ENCODE data around the gene DYNLL2. TPM values are rescaled to one million over a fixed set of nuclear protein-coding genes. Genes with fewer than 3 reads are reported as not detected.

The DYNLL2 gene
- total and polyA plus RNA-seq, 9 of the 15 experiments (the other 6 are each of a cell fraction or from before 2014, with no cell fraction given): 1.8 to 24.5 (median 13.0) TPM

GRCh38 chr17:58113947-58114346 is 30.7 kb downstream of the DYNLL2 start:
- H3K4me2 ChIP-seq (ENCODE audit: insufficient read depth, low read length): no peak overlapping the region
- H3K9ac ChIP-seq (ENCODE audit: insufficient read depth in 1 of 2, low read depth in 2 of 2, low read length in 2 of 2): no peak overlapping the region
- no TSS peak for BruUV-seq (replicated peaks)
- H3K27ac ChIP-seq (ENCODE audit: extremely low read depth, low read depth, low read length): no peak overlapping the region
- no peak for ATAC-seq
- no peaks in the 10 kb centered on the region for H3K36me3 ChIP-seq (ENCODE audit: control insufficient read depth, insufficient read depth, low read length)
- POLR2A ChIA-PET: interaction anchor here (0.6 to 0.7 kb wide), 2 partner anchors 9 to 249 kb away, joined by 3 read pairs; no protein-coding TSS in a partner anchor
- no peaks in the 10 kb centered on the region for H3K79me2 ChIP-seq (ENCODE audit: control insufficient read depth, insufficient read depth, low read length)
- 0% methylated on average over 4 of the region's 4 CpGs for WGBS (ENCODE audit: insufficient coverage, low coverage, missing lambda C conversion rate)
- H2AFZ ChIP-seq (ENCODE audit: low read depth, low read length): no peak overlapping the region
- H3K27me3 ChIP-seq (ENCODE audit: control insufficient read depth in 2 of 2, insufficient read depth in 2 of 2, low read length in 2 of 2): peaks cover 12 to 25% of the 10 kb centered on the region in 2 experiments; a peak in 4 of 5 replicates
- peaks cover 11% of the 10 kb centered on the region; the same call in 1 of the 2 replicates for H4K20me1 ChIP-seq (replicated peaks; ENCODE audit: control insufficient read depth, insufficient read depth, low read length)
- DNase-seq (ENCODE audit: extremely low read depth in 1 of 4, low spot score in 3 of 4): no peak
- TF ChIP-seq ZNF830 (CRISPR knock-in tag; IDR thresholded peaks at IDR 0.05) (no peak), POLR2H (tag; IDR thresholded peaks at IDR 0.05; ENCODE audit: low read depth) (no peak), EP300 (IDR thresholded peaks at IDR 0.05; ENCODE audit: low read length) (no peak), KDM5B (IDR thresholded peaks at IDR 0.05; ENCODE audit: insufficient replicate concordance, low read depth, low read length) (no peak), ZNF778 (CRISPR knock-in tag; IDR thresholded peaks at IDR 0.05) (no peak), NR1H2 (CRISPR knock-in tag; IDR thresholded peaks at IDR 0.05) (no peak), ID3 (CRISPR knock-in tag; IDR thresholded peaks at IDR 0.05) (no peak), ID3 (tag; IDR thresholded peaks at IDR 0.05) (no peak), ERF (CRISPR knock-in tag; IDR thresholded peaks at IDR 0.05) (no peak), RBM25 (IDR thresholded peaks at IDR 0.05; ENCODE audit: low read depth, low read length, severe bottlenecking) (no peak), ZNF184 (CRISPR knock-in tag; IDR thresholded peaks at IDR 0.05) (no peak), BRD4 (IDR thresholded peaks at IDR 0.05) (no peak), ZBTB12 (CRISPR knock-in tag; IDR thresholded peaks at IDR 0.05) (no peak)
- CTCF ChIA-PET (ENCODE audit: low intra/inter-chr PET ratio): interaction anchor here (0.6 to 1.2 kb wide), 4 partner anchors 207 to 983 kb away, joined by 3 to 4 read pairs (median 3); no protein-coding TSS in a partner anchor
- in situ Hi-C loops (cut with MboI): loop anchor here (25.0 kb wide), 1 partner anchor 977 kb away; no protein-coding TSS in a partner anchor
- H3K9me1 ChIP-seq (ENCODE audit: control insufficient read depth, insufficient read depth, low read length): no peaks in the 10 kb centered on the region
- H3K4me3 ChIP-seq: no peak overlapping the region
- intact Hi-C loops (cut with micrococcal nuclease): loop anchor here (1.0 to 10.0 kb wide), 4 partner anchors 117 to 979 kb away; no protein-coding TSS in a partner anchor
- no peaks in the 10 kb centered on the region for H3K9me3 ChIP-seq (replicated peaks; ENCODE audit: control insufficient read depth, insufficient read depth, low read depth, low read length)
- no peak for FAIRE-seq
- H3K4me1 ChIP-seq (replicated peaks in 1 of 2; ENCODE audit: control insufficient read depth in 2 of 2, insufficient read depth in 2 of 2, low read length in 2 of 2): no peaks in the 10 kb centered on the region
